ENCODE results near the gene TNNT3. TPM values are rescaled to one million over a fixed set of nuclear protein-coding genes. Genes with fewer than 3 reads are reported as not detected.
A peak's percentile ranks its signal among the peaks of the same experiment; 100 is the strongest.
"Not testable (repeated sequence)": the region's sequence is repeated elsewhere in the genome, so short reads cannot be mapped to it uniquely, and the experiment has no call there.

Gene TNNT3
- polyA plus RNA-seq, 2 of the 4 experiments (the other 2 are of a cell fraction): not detected

DNA sequence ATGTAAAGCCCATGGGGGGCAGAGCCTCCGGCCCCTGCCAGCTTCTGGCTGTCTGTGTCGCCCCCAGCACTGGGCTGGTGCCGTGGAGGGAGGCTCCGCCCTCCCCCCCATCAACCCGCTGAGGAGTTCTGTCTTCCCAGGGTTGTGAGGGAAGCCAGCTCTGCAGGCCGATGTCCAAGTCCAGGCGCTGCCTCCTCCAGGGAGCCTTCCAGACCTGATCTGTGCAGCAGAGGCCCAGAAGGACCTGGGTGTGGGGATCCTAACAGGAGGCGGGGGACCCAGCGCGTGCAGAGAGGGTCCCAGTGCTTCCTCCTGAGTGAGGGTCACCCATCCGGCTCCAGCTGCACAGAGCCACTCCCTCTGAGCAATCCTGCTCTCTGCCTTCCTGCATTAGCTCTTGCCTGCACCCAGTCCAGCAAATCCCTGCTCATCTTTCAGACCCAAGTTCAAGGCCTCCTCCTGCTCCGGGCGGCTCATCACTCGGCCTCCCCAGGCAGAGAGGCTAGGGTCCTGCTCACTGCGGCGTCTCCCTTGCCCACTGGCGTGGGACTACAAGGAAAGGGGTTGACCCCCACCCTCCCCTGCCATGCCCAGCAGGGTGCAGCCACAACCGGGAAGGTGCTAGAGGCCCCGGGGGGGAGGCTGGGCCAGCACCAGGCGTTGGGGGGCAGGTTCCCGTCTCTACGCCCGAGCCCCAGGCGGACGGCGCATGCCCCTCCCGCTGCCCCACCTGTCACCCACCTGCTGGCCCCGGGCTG, 44.2 kb upstream of the TNNT3 start:
- WGBS (ENCODE audit: missing lambda C conversion rate): 82% methylated on average over 15 of the region's 28 CpGs
- no peak for TF ChIP-seq HOXB5 (CRISPR knock-in tag; IDR thresholded peaks at IDR 0.05)
- TF ChIP-seq, protein P1, sequence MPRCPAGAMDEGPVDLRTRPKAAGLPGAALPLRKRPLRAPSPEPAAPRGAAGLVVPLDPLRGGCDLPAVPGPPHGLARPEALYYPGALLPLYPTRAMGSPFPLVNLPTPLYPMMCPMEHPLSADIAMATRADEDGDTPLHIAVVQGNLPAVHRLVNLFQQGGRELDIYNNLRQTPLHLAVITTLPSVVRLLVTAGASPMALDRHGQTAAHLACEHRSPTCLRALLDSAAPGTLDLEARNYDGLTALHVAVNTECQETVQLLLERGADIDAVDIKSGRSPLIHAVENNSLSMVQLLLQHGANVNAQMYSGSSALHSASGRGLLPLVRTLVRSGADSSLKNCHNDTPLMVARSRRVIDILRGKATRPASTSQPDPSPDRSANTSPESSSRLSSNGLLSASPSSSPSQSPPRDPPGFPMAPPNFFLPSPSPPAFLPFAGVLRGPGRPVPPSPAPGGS (IDR thresholded peaks at IDR 0.05): no peak
- TF ChIP-seq ESRRA (IDR thresholded peaks at IDR 0.05; ENCODE audit: borderline replicate concordance, low read length): no peak
- no peak for TF ChIP-seq CEBPB (IDR thresholded peaks at IDR 0.05)
- no peak for TF ChIP-seq ZNF302 (CRISPR knock-in tag; IDR thresholded peaks at IDR 0.05)
- TF ChIP-seq ZFP36 (IDR thresholded peaks at IDR 0.05; ENCODE audit: borderline replicate concordance, partially characterized antibody): peak; percentile 60
- no peak for TF ChIP-seq FOSB (CRISPR knock-in tag; IDR thresholded peaks at IDR 0.05)
- POLR2A ChIA-PET: no interaction called here
- ATAC-seq: no peak
- no peak overlapping the region for H3K4me3 ChIP-seq
- peaks cover 24% of the 10 kb centered on the region for H3K4me1 ChIP-seq
- FAIRE-seq: no peak
- peak overlapping the region in 1 of 2 experiments; percentile 48; a peak in 1 of 6 replicates for H3K27ac ChIP-seq
- H3K9me3 ChIP-seq: no peaks in the 10 kb centered on the region
- no peak overlapping the region for H3K4me2 ChIP-seq
- CTCF ChIA-PET: interaction anchor here (1.0 to 10.1 kb wide), 17 partner anchors 7 to 277 kb away, joined by 3 to 334 read pairs (median 7); partner anchors contain the start of genes PRR33, TNNI2 and TNNT3
- no peak for DNase-seq (ENCODE audit: low read depth in 1 of 2, low spot score in 1 of 2)

DNA sequence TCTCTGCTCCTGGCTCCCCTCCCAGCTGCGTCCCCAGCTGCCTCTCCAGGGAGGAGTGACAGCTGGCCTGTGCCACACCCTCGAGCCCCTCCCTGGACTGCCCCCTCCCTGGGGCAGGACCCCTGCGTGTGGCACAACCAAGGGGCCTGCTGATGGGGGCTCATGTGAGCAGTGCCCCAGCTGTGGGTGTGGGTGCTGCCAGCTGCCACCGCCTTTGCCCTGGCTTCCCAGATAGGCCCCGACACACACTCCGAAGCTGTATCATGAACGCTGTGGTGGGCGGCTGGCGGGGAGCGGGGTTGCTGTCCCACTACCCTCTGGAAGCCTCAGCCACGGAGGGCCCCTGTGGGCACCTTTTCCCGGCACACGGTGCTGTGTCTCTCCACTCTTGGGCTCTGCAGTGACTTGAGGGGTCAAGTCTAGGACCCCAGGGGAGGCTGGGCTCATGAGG, 43.6 kb upstream of the TNNT3 start:
- CTCF ChIA-PET: interaction anchor here (0.5 to 10.1 kb wide), 43 partner anchors 8 to 276 kb away, joined by 3 to 334 read pairs (median 5); partner anchors contain the start of genes LSP1, MRPL23, PRR33 and TNNI2
- POLR2A ChIA-PET: not testable (repeated sequence)
- peak overlapping the region in 1 of 2 experiments; percentile 65; a peak in 3 of 6 replicates for H3K27ac ChIP-seq

DNA sequence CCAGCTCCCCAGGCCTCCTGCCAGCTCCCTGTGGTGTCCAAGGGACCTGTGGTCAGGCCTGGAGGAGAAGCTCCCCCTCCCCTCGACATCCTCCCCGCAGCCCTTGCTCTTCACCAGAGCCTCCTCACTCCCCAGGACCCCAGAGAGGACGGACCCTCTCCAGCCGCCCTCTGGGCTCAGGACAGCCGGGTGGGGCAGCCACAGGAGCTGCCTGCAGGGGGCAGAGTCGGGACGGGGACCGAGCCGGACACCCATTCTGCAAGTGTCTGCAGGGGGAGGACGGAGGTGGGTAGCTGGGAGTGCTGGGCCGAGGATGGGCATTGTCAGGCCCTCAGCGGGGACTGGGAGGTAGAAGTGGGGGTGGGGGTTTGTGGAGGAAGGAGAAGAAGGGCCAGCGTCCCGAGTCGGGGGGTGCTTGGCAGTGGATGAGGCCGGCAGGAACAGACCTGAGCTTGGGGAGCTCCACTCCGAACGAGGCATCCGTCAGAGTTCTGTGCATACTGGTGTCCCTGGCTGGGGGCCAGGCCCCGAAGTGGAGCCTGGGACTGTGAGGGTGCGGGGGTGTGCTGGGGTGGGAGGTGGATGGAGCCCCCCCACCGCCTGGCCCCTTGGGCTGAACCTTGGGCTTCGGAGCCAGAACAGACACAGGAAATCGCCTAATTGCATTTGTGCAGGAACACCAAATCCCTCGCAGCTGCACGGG, 43.0 kb upstream of the TNNT3 start:
- DNase-seq (ENCODE audit: low read depth in 1 of 2, low spot score in 1 of 2) (peak; percentile 48 to 80), ATAC-seq (peak; percentile 57 to 79; a peak in 4 of 6 replicates), FAIRE-seq (no peak)
- ChIA-PET CTCF (interaction anchor here (0.5 to 10.1 kb wide), 54 partner anchors 9 to 313 kb away, joined by 3 to 334 read pairs (median 4); partner anchors contain the start of genes H19, LSP1, MRPL23 and PRR33), POLR2A (no interaction called here)
- TF ChIP-seq CHD4 (IDR thresholded peaks at IDR 0.05; ENCODE audit: borderline replicate concordance) (no peak), ZC3H11A (IDR thresholded peaks at IDR 0.05) (no peak), RAD21 (conservative IDR thresholded peaks at IDR 0.05 in 1 of 2, IDR thresholded peaks at IDR 0.05 in 1 of 2) (peak; percentile 40 to 44; a peak in 4 of 5 replicates), SMC3 (IDR thresholded peaks at IDR 0.05) (peak; percentile 44; the same call in 1 of the 3 replicates)
- TF ChIP-seq, protein P2, sequence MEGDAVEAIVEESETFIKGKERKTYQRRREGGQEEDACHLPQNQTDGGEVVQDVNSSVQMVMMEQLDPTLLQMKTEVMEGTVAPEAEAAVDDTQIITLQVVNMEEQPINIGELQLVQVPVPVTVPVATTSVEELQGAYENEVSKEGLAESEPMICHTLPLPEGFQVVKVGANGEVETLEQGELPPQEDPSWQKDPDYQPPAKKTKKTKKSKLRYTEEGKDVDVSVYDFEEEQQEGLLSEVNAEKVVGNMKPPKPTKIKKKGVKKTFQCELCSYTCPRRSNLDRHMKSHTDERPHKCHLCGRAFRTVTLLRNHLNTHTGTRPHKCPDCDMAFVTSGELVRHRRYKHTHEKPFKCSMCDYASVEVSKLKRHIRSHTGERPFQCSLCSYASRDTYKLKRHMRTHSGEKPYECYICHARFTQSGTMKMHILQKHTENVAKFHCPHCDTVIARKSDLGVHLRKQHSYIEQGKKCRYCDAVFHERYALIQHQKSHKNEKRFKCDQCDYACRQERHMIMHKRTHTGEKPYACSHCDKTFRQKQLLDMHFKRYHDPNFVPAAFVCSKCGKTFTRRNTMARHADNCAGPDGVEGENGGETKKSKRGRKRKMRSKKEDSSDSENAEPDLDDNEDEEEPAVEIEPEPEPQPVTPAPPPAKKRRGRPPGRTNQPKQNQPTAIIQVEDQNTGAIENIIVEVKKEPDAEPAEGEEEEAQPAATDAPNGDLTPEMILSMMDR (IDR thresholded peaks at IDR 0.05): peak; percentile 61
- 39% methylated on average over 4 of the region's 26 CpGs for WGBS (ENCODE audit: missing lambda C conversion rate)
- peak overlapping the region; percentile 47; the same call in 1 of the 3 replicates for H3K4me2 ChIP-seq
- H3K9me3 ChIP-seq: no peaks in the 10 kb centered on the region
- peaks cover 19% of the 10 kb centered on the region; the same call in 2 of the 3 replicates for H3K4me1 ChIP-seq
- no peak overlapping the region for H3K4me3 ChIP-seq
- peak overlapping the region in 1 of 2 experiments; percentile 65; a peak in 3 of 6 replicates for H3K27ac ChIP-seq

More for the DNA sequence above, 43.6 kb upstream of the TNNT3 start:
- ATAC-seq; DNase-seq (ENCODE audit: low read depth in 1 of 2, low spot score in 1 of 2); H3K9me3 ChIP-seq; FAIRE-seq; H3K4me2 ChIP-seq; H3K4me3 ChIP-seq: not testable (repeated sequence)
- WGBS (ENCODE audit: missing lambda C conversion rate): 97% methylated on average over 5 of the region's 13 CpGs
- H3K4me1 ChIP-seq: peaks cover 21% of the 10 kb centered on the region; the same call in 2 of the 3 replicates
